ENCODE data around the gene UNC45A.

Gene UNC45A

GRCh38 chr15:90954712-90955623 lies 19.9 kb downstream of the UNC45A start, which contains the start of gene RCCD1:
RCCD1 (plus strand) TSS chr15:90954884; CDS start chr15:90956735, 1,851 bp downstream.
- Histone ChIP-seq H3K4me1 (ENCODE audit: control insufficient read depth, insufficient read depth, low read length) (no peaks in the 10 kb centered on the region; the same call in 1 of the 2 replicates), H3K9me3 (ENCODE audit: control insufficient read depth, insufficient read depth, low read depth, low read length) (no peaks in the 10 kb centered on the region), H3K4me3 (ENCODE audit: low read depth, low read length) (peak within 1 kb of the TSS; percentile 73), H3K36me3 (ENCODE audit: control insufficient read depth in 2 of 2, insufficient read depth in 1 of 2, low read length in 2 of 2) (peaks cover 30 to 65% of the 10 kb centered on the region in 2 experiments), H3K27ac (ENCODE audit: extremely low read depth, low read depth, low read length) (peak within 1 kb of the TSS; percentile 88)
- ChIA-PET CTCF (interaction anchor here (0.6 to 11.9 kb wide), 14 partner anchors 10 to 958 kb away, joined by 3 to 163 read pairs (median 11); partner anchors contain the start of genes HDDC3, MAN2A2, UNC45A and VPS33B), POLR2A (interaction anchor here (0.6 to 7.8 kb wide), 17 partner anchors 9 to 1949 kb away, joined by 3 to 179 read pairs (median 7); partner anchors contain the start of genes CIB1, GDPGP1, HDDC3 and MAN2A2)
- TF ChIP-seq ZNF610 (tag by site-specific recombination; IDR thresholded peaks at IDR 0.05; ENCODE audit: borderline replicate concordance) = peak; percentile 66; the same call in 1 of the 2 replicates
- no peak for TF ChIP-seq PRDM2 (tag by site-specific recombination; IDR thresholded peaks at IDR 0.05; ENCODE audit: borderline replicate concordance)
- 0 out of 2 replicates have a peak, but pooled peaks have one; percentile 15 for TF ChIP-seq REST (tag by site-specific recombination; IDR thresholded peaks at IDR 0.05)
- TF ChIP-seq ZFHX2 (tag by site-specific recombination; conservative IDR thresholded peaks at IDR 0.05) = peak; percentile 93
- no peak for TF ChIP-seq SCRT1 (tag by site-specific recombination; IDR thresholded peaks at IDR 0.05; ENCODE audit: borderline replicate concordance)
- peak; percentile 25; the same call in 1 of the 2 replicates for TF ChIP-seq ZBTB44 (tag by site-specific recombination; IDR thresholded peaks at IDR 0.05)
- peak; percentile 90 for TF ChIP-seq WT1 (tag by site-specific recombination; IDR thresholded peaks at IDR 0.05)
- no peak for TF ChIP-seq ZNF366 (tag by site-specific recombination; conservative IDR thresholded peaks at IDR 0.05)
- TF ChIP-seq AEBP2 (tag by site-specific recombination; IDR thresholded peaks at IDR 0.05; ENCODE audit: borderline replicate concordance) = no peak
- peak; percentile 79 for TF ChIP-seq EGR2 (tag by site-specific recombination; IDR thresholded peaks at IDR 0.05; ENCODE audit: low read depth)
- TF ChIP-seq ZNF114 (tag by site-specific recombination; IDR thresholded peaks at IDR 0.05) = no peak
- TF ChIP-seq PBX3 (CRISPR knock-in tag; IDR thresholded peaks at IDR 0.05) = no peak
- TF ChIP-seq MEIS1 (CRISPR knock-in tag; IDR thresholded peaks at IDR 0.05; ENCODE audit: borderline replicate concordance) = no peak
- peak; percentile 85; the same call in 1 of the 2 replicates for TF ChIP-seq ZNF24 (tag by site-specific recombination; IDR thresholded peaks at IDR 0.05)
- TF ChIP-seq ZNF704 (tag by site-specific recombination; IDR thresholded peaks at IDR 0.05) = no peak
- TF ChIP-seq ZNF37A (tag by site-specific recombination; IDR thresholded peaks at IDR 0.05) = no peak
- TF ChIP-seq TRIM28 (IDR thresholded peaks at IDR 0.05; ENCODE audit: borderline replicate concordance, low read length) = no peak; the same call in 1 of the 2 replicates
- TF ChIP-seq ZNF639 (tag by site-specific recombination; IDR thresholded peaks at IDR 0.05) = peak; percentile 45; the same call in 1 of the 2 replicates
